ENCODE measurements around the gene RAPGEF5. TPM values are rescaled to one million over a fixed set of nuclear protein-coding genes. Genes with fewer than 3 reads are reported as not detected.

The RAPGEF5 gene
- total RNA-seq, 1 donor from 2014 or later, result 139 TPM

DNA sequence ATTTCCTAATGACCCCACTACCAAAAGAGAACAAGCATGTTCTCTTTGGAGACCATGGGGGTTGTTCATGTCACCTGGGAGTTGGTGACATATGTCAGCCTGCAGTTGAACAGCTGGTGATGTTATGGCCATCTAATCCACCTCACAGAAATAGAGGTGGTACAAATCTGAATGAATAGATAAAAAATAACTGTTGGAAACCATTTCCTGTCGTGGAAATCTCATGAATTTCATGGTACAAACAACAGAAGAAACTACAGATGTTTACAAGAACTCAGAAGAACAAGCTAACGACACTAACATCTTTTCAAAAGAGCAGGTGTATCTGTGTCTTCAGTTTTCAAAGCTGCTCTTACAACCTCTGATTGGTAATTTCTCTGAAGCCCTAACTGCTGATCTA, 81.3 kb downstream of the RAPGEF5 start:
- DNase-seq, result no peak
- Histone ChIP-seq H3K4me3 (no peak overlapping the region), H3K27me3 (no peaks in the 10 kb centered on the region), H3K4me1 (no peaks in the 10 kb centered on the region), H3K27ac (no peak overlapping the region), H3K9me3 (no peaks in the 10 kb centered on the region), H3K36me3 (no peaks in the 10 kb centered on the region)
- intact Hi-C loops (cut with DNase I), result no loop called here
- TF ChIP-seq, protein P1, sequence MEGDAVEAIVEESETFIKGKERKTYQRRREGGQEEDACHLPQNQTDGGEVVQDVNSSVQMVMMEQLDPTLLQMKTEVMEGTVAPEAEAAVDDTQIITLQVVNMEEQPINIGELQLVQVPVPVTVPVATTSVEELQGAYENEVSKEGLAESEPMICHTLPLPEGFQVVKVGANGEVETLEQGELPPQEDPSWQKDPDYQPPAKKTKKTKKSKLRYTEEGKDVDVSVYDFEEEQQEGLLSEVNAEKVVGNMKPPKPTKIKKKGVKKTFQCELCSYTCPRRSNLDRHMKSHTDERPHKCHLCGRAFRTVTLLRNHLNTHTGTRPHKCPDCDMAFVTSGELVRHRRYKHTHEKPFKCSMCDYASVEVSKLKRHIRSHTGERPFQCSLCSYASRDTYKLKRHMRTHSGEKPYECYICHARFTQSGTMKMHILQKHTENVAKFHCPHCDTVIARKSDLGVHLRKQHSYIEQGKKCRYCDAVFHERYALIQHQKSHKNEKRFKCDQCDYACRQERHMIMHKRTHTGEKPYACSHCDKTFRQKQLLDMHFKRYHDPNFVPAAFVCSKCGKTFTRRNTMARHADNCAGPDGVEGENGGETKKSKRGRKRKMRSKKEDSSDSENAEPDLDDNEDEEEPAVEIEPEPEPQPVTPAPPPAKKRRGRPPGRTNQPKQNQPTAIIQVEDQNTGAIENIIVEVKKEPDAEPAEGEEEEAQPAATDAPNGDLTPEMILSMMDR (IDR thresholded peaks at IDR 0.05), result no peak
- no peak for ATAC-seq

DNA sequence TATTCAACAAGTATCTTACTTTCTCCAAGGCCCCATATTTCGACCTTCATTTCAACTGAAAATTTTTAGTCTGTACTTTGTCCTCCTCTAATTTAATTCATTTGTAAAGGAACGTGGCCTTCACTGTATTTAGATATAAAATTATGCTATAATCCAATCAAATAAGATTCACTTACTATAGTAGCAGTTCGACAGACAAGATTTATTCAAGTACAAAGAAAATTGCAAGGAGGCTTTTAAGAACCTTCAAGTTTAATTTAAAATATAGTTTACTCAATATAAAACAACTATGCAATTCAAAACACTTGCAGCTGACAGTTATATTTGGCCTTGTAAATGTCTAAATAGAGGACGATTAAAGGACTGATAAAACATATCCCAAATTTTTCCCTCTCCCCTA, 85.6 kb downstream of the RAPGEF5 start:
- intact Hi-C loops (cut with DNase I), result no loop called here
- H3K27ac ChIP-seq, result no peak overlapping the region
- TF ChIP-seq, protein P1 (IDR thresholded peaks at IDR 0.05), result no peak
- no peaks in the 10 kb centered on the region for H3K27me3 ChIP-seq
- H3K4me1 ChIP-seq, result no peaks in the 10 kb centered on the region
- ATAC-seq (no peak), DNase-seq (no peak)
- no peak overlapping the region for H3K4me3 ChIP-seq
- no peaks in the 10 kb centered on the region for H3K36me3 ChIP-seq
- H3K9me3 ChIP-seq, result no peaks in the 10 kb centered on the region

DNA sequence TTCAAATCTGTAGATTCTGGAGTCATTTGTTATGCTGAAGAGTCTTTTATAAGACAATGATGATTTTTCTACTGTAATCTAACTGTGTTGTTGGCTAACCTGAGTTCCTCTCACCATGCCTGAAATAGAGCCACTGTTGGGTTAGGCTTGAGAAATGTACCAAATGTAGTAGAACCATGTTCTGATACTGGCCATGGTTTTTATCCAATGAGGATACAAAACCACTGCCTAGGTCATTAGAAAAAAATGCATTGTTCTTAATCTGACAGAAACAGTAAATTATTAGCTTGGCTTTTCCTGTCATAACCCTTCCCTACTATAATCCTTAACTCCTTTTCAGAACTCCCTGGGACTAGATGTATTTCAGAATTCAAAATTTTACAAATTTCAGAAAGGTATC, 86.6 kb downstream of the RAPGEF5 start:
- ATAC-seq (no peak), DNase-seq (no peak)
- H3K27me3 ChIP-seq, result no peaks in the 10 kb centered on the region
- H3K36me3 ChIP-seq, result no peaks in the 10 kb centered on the region
- H3K9me3 ChIP-seq, result no peaks in the 10 kb centered on the region
- TF ChIP-seq, protein P1 (IDR thresholded peaks at IDR 0.05), result no peak
- H3K27ac ChIP-seq, result no peak overlapping the region
- intact Hi-C loops (cut with DNase I), result no loop called here
- no peak overlapping the region for H3K4me3 ChIP-seq
- H3K4me1 ChIP-seq, result no peaks in the 10 kb centered on the region

DNA sequence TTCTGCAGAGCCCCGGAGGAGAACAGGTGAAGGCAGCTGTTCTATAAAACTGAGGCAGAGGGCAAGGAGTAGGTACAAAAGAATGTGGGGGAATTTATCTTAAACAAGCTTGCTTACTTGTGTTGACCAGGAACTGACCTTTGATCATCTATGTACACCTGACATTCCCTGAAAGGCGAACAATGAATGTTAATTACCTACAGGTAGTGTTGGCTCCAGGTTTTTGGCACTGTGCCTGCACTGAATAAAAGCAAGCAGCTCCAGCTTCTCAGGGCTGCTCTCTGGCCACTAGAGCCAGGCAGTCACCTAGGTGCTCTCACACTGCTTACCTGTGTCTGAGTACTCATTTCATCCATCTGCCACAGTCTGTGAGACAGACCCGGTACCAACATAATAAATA, 87.0 kb downstream of the RAPGEF5 start:
- no peaks in the 10 kb centered on the region for H3K9me3 ChIP-seq
- intact Hi-C loops (cut with DNase I), result no loop called here
- no peak overlapping the region for H3K27ac ChIP-seq
- DNase-seq (no peak), ATAC-seq (no peak)
- TF ChIP-seq, protein P1 (IDR thresholded peaks at IDR 0.05), result no peak
- no peaks in the 10 kb centered on the region for H3K4me1 ChIP-seq
- H3K4me3 ChIP-seq, result no peak overlapping the region
- no peaks in the 10 kb centered on the region for H3K27me3 ChIP-seq
- H3K36me3 ChIP-seq, result no peaks in the 10 kb centered on the region

DNA sequence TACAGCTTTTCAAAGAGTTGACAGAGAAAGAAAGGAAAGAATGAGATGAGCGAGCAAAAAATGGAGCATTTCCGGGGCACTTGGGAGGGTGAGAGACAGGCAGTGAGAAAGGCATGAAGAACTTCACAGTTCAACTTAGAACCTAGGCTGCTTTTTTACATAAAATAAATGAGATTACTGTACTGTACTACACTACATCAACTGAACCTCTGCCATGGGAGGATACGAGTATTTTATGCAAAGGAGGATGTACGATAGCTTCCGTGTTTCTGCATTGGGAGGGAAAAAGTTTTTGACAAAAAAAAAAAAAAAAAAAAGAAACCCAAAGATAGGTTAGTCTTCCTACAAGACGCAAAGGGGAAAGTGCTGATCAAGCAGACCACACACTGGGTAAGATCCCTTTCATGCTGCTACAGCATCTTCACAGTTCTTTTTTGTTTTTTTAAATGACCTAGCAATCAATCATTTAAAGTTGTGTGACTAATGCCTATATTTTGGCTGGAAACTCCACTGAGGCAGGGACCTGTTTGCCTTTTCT, 88.0 kb downstream of the RAPGEF5 start:
- no peak overlapping the region for H3K4me3 ChIP-seq

More for the DNA sequence above, 88.0 kb downstream of the RAPGEF5 start:
- no peaks in the 10 kb centered on the region for H3K4me1 ChIP-seq
- no peaks in the 10 kb centered on the region for H3K36me3 ChIP-seq
- DNase-seq, result no peak
- H3K27ac ChIP-seq, result no peak overlapping the region
- intact Hi-C loops (cut with DNase I), result no loop called here
- no peaks in the 10 kb centered on the region for H3K27me3 ChIP-seq
- no peak for ATAC-seq
- TF ChIP-seq, protein P1 (IDR thresholded peaks at IDR 0.05), result no peak
- H3K9me3 ChIP-seq, result no peaks in the 10 kb centered on the region
